ENCODE results near the gene NAP1L5.

- no peak for TF ChIP-seq CTCF (conservative IDR thresholded peaks at IDR 0.05 in 1 of 2, IDR thresholded peaks at IDR 0.05 in 1 of 2; ENCODE audit: low read depth in 1 of 2, low read length in 2 of 2)
- no peak for TF ChIP-seq EZH2 (IDR thresholded peaks at IDR 0.05; ENCODE audit: low read length, missing control alignments)
Measured at GRCh38 chr4:88737307-88737941, 39.8 kb upstream of the NAP1L5 start.

Measured in fibroblast of lung (primary cell).